Panc1 (cell line): ENCODE measurements around the gene GAB1. TPM values are rescaled to one million over a fixed set of nuclear protein-coding genes. Genes with fewer than 3 reads are reported as not detected.

Source experiments
- ATAC-seq: fragments of 200-7000 bp; cut with Tn5 transposase; 2 replicates; pipeline ENCODE4 v1.9.1; 2020; ENCODE audit warnings: mild to moderate bottlenecking, moderate library complexity
- BruUV-seq: library from RNA; stranded (reverse); fragments of 400-500 nt; replicated peaks from 2 replicates; lab custom pipeline; 2021; lab: Mats Ljungman, UMichigan
- CTCF ChIA-PET: fragments of 300-600 bp; sonication (Branson Sonifier 250); formaldehyde crosslinking; loops from one replicate; lab custom pipeline; 2022; ENCODE audit warnings: antibody characterized with exemption; lab: Charles Lee
- POLR2A ChIA-PET: fragments of 300-600 bp; sonication (Branson Sonifier 250); formaldehyde crosslinking; loops from one replicate; lab custom pipeline; 2022; ENCODE audit warnings: antibody characterized with exemption; lab: Charles Lee
- DNase-seq: peaks from one replicate; pipeline ENCODE4 v3.0.0-alpha.2; 2010; ENCODE audit warnings: low read depth, low spot score
- H3K27ac ChIP-seq: 2 replicates; pipeline ENCODE4 v1.5.1; 2011; ENCODE audit warnings: mild to moderate bottlenecking, low read length, inconsistent platforms
- H3K27me3 ChIP-seq: fragments of 200-500 bp; sonication (Bioruptor generic); 2 replicates; pipeline ENCODE4 v1.6.0; 2014; ENCODE audit warnings: low read length, inconsistent platforms; ENCODE audit not compliant: control insufficient read depth, insufficient read depth
- H3K36me3 ChIP-seq: fragments of 200-500 bp; sonication (Bioruptor generic); 2 replicates; pipeline ENCODE4 v1.5.1; 2014; ENCODE audit warnings: inconsistent platforms, mild to moderate bottlenecking, low read length, moderate library complexity; ENCODE audit not compliant: control insufficient read depth, insufficient read depth
- H3K4me1 ChIP-seq: 2 replicates; pipeline ENCODE4 v1.5.1; 2011; ENCODE audit warnings: inconsistent platforms, mild to moderate bottlenecking, low read length, moderate library complexity; ENCODE audit not compliant: control insufficient read depth, insufficient read depth
- H3K4me3 ChIP-seq, 2 experiments: 2 replicates each; pipeline ENCODE4 v1.5.1; 2011 to 2012; ENCODE audit warnings: low read depth in 2 of 2, low read length in 2 of 2, mild to moderate bottlenecking in 2 of 2, inconsistent platforms in 1 of 2, moderate library complexity in 1 of 2
- H3K9me3 ChIP-seq: fragments of 200-500 bp; sonication (Bioruptor generic); 2 replicates; pipeline ENCODE4 v1.5.1; 2014; ENCODE audit warnings: low read depth, mild to moderate bottlenecking, inconsistent platforms, low read length, moderate library complexity; ENCODE audit not compliant: control insufficient read depth, insufficient read depth
- POLR2AphosphoS5 ChIP-seq: IDR thresholded peaks from 2 replicates; pipeline ENCODE4 v1.6.1; 2012; ENCODE audit warnings: mild to moderate bottlenecking, low read depth, low read length, moderate library complexity
- SIN3A ChIP-seq: IDR thresholded peaks from 2 replicates; pipeline ENCODE4 v1.6.1; 2012; ENCODE audit warnings: low read depth, mild to moderate bottlenecking, low read length, moderate library complexity, borderline replicate concordance; ENCODE audit not compliant: insufficient read depth
- TCF7L2 ChIP-seq: IDR thresholded peaks from 2 replicates; pipeline ENCODE4 v1.6.1; 2011; ENCODE audit warnings: mild to moderate bottlenecking, low read depth, low read length, inconsistent platforms
- in situ Hi-C: cut with HindIII; loops from 2 replicates; pipeline ENCODE4 v1.10.0; 2016; ENCODE audit warnings: low sequenced_read_pairs, low pct_unique_long_range_greater_than_20kb
- intact Hi-C: fragments of 100-400 bp; cut with micrococcal nuclease; formaldehyde crosslinking; loops from one replicate; pipeline ENCODE4 v1.10.0; 2022; ENCODE audit not compliant: unreplicated experiment
- total RNA-seq: library from RNA; stranded (reverse); gene quantifications from one replicate; pipeline ENCODE4 v1.2.1, GENCODE V29; 2021; ENCODE audit not compliant: unreplicated experiment
- TF ChIP-seq, protein P1 (sequence below), 2 experiments: IDR thresholded peaks; 2 replicates each; pipeline ENCODE4 v1.6.1; 2011 to 2012; ENCODE audit warnings: low read depth in 2 of 2, control low read depth in 1 of 2, low read length in 1 of 2, mild to moderate bottlenecking in 1 of 2, moderate library complexity in 1 of 2; ENCODE audit not compliant: insufficient read depth in 1 of 2
- TF ChIP-seq, protein P2 (sequence below): fragments of 450-650 bp; IDR thresholded peaks from 2 replicates; pipeline ENCODE4 v1.5.1; 2017; ENCODE audit warnings: mild to moderate bottlenecking

Gene GAB1
- total RNA-seq, 1 experiment from 2014 or later = 2.8 TPM

DNA sequence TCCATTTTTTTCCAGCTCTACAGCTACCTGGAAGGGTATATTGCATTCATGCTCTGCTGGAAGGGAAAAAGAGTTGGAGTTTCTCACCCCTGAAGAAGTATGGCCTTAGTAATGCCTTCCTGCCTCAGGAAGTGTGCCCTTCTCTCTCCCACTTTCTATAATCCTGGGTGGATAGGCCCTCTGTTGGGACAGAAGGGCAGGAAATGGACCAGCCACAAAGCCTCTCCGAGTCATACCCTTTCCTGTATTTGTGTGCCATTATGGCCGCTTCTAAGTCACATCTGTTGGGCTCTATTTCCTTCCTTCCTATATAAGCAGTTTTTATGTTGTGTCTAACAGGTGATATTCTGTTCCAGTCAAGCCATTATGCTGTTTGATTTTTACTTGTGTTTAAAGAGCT is 102.0 kb downstream of the GAB1 start:
- no peak overlapping the region for H3K27ac ChIP-seq
- ATAC-seq (no peak), DNase-seq (no peak)
- no TSS peak for BruUV-seq
- H3K27me3 ChIP-seq = no peaks in the 10 kb centered on the region
- CTCF ChIA-PET = no interaction called here
- in situ Hi-C loops = no loop called here
- no peaks in the 10 kb centered on the region for H3K4me1 ChIP-seq
- no peaks in the 10 kb centered on the region for H3K36me3 ChIP-seq
- TF ChIP-seq SIN3A (no peak), TCF7L2 (no peak)
- TF ChIP-seq, protein P1, sequence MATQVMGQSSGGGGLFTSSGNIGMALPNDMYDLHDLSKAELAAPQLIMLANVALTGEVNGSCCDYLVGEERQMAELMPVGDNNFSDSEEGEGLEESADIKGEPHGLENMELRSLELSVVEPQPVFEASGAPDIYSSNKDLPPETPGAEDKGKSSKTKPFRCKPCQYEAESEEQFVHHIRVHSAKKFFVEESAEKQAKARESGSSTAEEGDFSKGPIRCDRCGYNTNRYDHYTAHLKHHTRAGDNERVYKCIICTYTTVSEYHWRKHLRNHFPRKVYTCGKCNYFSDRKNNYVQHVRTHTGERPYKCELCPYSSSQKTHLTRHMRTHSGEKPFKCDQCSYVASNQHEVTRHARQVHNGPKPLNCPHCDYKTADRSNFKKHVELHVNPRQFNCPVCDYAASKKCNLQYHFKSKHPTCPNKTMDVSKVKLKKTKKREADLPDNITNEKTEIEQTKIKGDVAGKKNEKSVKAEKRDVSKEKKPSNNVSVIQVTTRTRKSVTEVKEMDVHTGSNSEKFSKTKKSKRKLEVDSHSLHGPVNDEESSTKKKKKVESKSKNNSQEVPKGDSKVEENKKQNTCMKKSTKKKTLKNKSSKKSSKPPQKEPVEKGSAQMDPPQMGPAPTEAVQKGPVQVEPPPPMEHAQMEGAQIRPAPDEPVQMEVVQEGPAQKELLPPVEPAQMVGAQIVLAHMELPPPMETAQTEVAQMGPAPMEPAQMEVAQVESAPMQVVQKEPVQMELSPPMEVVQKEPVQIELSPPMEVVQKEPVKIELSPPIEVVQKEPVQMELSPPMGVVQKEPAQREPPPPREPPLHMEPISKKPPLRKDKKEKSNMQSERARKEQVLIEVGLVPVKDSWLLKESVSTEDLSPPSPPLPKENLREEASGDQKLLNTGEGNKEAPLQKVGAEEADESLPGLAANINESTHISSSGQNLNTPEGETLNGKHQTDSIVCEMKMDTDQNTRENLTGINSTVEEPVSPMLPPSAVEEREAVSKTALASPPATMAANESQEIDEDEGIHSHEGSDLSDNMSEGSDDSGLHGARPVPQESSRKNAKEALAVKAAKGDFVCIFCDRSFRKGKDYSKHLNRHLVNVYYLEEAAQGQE (IDR thresholded peaks at IDR 0.05; ENCODE audit: insufficient read depth in 1 of 2, low read depth in 2 of 2, low read length in 1 of 2) = no peak
- no peaks in the 10 kb centered on the region for H3K9me3 ChIP-seq
- intact Hi-C loops = no loop called here
- H3K4me3 ChIP-seq = no peak overlapping the region
- POLR2A ChIA-PET = no interaction called here

DNA sequence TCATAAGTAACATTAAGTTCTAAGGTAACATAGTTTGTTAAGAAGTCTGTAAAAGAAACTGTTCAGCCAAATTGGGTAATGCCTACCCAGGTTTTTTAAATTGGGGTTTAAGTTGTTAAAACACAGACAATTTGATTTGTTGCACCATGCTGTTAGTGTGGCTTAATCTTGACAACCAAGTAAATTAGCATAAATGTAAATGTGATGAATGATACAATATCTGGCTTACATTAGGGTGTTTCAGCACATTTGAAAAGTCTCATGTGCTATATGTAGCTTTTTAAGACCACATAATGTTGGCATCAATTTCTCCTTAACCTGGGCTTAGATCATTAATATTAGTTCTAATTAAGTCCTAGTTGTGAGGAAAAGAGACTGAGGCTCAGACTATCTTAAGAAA is 104.4 kb downstream of the GAB1 start:
- Histone ChIP-seq H3K36me3 (no peaks in the 10 kb centered on the region), H3K4me1 (no peaks in the 10 kb centered on the region), H3K27me3 (no peaks in the 10 kb centered on the region), H3K4me3 (no peak overlapping the region), H3K9me3 (no peaks in the 10 kb centered on the region), H3K27ac (no peak overlapping the region)
- no TSS peak for BruUV-seq
- ATAC-seq (no peak), DNase-seq (no peak)
- ChIA-PET CTCF (no interaction called here), POLR2A (no interaction called here)
- TF ChIP-seq, protein P1 (IDR thresholded peaks at IDR 0.05; ENCODE audit: insufficient read depth in 1 of 2, low read depth in 2 of 2, low read length in 1 of 2) = no peak
- no peak for TF ChIP-seq SIN3A
- in situ Hi-C loops (no loop called here), intact Hi-C loops (no loop called here)

DNA sequence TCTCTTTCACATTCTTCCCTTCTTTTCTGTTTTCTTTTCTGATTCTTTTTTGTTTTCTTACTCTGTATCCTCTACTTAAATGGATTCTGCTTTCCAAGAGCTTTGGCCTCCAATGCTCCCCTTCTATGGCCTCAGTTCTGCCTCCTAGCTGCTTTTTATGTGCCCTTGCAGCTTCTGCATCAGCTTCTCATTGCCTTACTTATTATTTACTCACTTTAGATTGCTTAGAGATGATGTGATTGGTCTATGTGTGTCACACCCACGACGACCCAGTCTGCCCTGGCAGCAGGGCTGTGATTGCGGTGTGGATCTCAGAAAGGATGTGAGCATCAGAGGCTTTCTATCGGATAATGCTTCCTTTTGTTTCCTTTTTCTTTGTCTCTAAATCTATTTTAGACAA is 105.0 kb downstream of the GAB1 start:
- no peak overlapping the region for H3K27ac ChIP-seq
- no peak overlapping the region for H3K4me3 ChIP-seq
- H3K4me1 ChIP-seq = no peaks in the 10 kb centered on the region
- in situ Hi-C loops (no loop called here), intact Hi-C loops (no loop called here)
- TF ChIP-seq POLR2AphosphoS5 = no peak
- TF ChIP-seq TCF7L2 = no peak
- TF ChIP-seq, protein P1 (IDR thresholded peaks at IDR 0.05; ENCODE audit: insufficient read depth in 1 of 2, low read depth in 2 of 2, low read length in 1 of 2) = no peak
- TF ChIP-seq, protein P2, sequence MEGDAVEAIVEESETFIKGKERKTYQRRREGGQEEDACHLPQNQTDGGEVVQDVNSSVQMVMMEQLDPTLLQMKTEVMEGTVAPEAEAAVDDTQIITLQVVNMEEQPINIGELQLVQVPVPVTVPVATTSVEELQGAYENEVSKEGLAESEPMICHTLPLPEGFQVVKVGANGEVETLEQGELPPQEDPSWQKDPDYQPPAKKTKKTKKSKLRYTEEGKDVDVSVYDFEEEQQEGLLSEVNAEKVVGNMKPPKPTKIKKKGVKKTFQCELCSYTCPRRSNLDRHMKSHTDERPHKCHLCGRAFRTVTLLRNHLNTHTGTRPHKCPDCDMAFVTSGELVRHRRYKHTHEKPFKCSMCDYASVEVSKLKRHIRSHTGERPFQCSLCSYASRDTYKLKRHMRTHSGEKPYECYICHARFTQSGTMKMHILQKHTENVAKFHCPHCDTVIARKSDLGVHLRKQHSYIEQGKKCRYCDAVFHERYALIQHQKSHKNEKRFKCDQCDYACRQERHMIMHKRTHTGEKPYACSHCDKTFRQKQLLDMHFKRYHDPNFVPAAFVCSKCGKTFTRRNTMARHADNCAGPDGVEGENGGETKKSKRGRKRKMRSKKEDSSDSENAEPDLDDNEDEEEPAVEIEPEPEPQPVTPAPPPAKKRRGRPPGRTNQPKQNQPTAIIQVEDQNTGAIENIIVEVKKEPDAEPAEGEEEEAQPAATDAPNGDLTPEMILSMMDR = no peak
- TF ChIP-seq SIN3A = no peak
- no peak for DNase-seq
- no peaks in the 10 kb centered on the region for H3K36me3 ChIP-seq
- no peak for ATAC-seq
- H3K9me3 ChIP-seq = no peaks in the 10 kb centered on the region
- H3K27me3 ChIP-seq = no peaks in the 10 kb centered on the region
- CTCF ChIA-PET = no interaction called here
- no TSS peak for BruUV-seq
- POLR2A ChIA-PET = no interaction called here
